ENCODE measurements around the gene HLA-C.
"Not testable (repeated sequence)": the region's sequence is repeated elsewhere in the genome, so short reads cannot be mapped to it uniquely, and the experiment has no call there.

Gene HLA-C

DNA sequence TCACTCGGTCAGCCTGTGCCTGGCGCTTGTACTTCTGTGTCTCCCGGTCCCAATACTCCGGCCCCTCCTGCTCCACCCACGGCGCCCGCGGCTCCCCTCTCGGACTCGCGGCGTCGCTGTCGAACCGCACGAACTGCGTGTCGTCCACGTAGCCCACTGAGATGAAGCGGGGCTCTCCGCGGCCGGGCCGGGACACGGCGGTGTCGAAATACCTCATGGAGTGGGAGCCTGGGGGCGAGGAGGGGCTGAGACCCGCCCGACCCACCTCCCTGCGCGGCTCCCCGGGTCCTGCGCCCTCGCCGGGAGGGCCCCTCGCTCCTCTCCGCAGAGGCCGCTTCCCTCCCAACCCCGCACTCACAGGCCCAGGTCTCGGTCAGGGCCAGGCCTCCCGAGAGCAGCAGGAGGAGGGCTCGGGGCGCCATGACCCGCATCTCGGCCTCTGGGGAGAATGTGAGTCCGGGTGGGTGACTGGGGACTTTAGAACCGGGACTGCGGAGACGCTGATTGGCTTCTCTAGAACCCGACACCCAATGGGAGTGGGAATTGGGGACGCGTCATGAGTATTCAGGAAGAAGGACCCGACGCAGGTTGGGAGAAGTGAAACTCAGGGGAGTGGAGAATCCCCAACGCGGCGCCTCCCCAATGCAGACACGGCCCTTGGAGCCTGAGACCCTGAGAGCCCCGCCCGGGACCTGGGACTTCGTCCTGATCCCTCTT is at the start of gene HLA-C:
HLA-C (minus strand) TSS at position 452 of the 717 bp plus-strand sequence; CDS start at position 431, 21 bp downstream.
- DNase-seq (ENCODE audit: low read depth): peak; percentile 68

DNA sequence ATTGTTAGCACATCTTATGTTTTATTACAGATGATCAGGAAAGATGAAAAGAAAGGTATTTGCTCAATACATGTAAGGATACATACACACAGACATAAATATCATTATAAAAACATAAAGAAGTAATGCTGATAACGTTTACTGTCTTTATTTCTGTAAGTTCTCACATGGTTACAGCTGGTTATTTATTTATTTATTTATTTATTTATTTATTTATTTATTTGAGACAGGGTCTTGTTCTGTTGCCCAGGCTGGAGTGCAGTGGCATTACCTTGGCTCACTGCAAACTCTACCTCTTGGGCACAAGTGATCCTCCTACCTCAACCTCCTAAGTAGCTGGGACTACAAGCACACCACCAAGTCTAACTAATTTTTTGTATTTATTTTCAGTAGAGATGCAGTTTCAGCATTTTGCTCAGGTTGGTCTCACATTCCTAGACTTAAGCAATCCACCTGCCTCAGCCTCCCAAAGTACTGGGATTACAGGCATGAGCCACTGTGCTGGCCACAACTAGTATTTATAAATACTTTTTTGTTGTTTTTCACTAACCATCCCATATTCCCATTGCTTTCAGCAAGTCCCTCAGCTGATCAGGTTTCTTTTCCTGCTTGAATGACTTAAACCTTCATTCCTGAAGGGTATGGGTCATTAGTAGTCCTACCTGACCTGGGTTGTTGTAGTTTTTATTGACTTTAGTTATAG is 49.3 kb upstream of the HLA-C start:
- DNase-seq (ENCODE audit: low read depth): no peak

DNA sequence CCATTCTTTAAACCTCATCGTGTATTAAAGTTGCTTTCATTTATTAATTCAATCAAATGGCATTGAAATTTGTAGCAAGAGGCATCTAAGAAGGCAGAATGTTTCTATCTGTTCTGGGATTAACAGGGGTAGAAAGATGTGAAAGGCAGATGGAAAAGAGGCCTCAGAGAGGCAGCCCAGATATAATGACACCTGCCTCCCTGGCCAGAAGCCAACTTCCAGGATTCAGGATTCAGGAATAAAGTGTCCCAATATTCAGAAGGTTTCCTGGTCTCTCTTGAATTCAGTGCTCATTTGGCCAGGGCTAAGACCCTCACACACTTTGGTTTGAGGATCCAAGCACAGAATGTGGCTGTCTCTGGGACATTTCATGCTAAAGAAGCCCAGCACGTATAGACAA is 45.1 kb upstream of the HLA-C start:
- no peak for DNase-seq (ENCODE audit: low read depth)

DNA sequence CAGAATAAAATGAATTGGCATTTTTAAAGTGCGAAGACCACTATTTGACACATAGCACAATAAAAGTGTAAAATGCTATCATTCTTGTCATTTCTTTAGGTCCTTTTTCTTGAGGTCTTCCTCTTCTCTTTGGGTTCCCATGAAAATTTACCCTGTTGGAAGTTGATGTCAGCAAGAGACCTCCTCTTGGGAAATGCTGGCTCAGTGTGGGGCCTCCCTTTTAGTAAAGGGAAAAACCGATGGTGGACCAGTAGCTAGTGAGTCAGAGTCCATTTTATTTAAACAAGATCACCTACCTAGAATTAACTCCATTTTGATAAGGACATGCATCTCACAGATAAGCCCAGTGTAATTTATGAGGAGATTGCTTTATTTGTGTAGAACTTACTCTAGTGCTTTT is 37.7 kb upstream of the HLA-C start:
- DNase-seq (ENCODE audit: low read depth): no peak

DNA sequence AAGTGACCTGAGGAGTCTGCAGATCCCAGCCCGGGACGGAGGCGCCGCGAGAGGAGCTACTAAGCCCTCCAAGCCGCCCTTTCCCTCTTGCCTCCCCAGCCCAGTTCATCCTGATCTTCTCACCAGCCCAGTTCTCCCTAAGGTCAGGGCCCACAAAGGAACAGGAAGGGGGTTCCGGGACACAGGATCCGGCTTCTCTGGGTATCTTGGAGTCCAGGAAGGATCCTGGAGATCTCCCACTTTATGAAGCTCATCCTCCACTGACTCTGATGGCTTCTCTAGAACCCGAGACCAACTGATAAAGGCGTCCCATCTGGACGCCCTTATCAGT is 36.9 kb upstream of the HLA-C start:
- no peak for DNase-seq (ENCODE audit: low read depth)

DNA sequence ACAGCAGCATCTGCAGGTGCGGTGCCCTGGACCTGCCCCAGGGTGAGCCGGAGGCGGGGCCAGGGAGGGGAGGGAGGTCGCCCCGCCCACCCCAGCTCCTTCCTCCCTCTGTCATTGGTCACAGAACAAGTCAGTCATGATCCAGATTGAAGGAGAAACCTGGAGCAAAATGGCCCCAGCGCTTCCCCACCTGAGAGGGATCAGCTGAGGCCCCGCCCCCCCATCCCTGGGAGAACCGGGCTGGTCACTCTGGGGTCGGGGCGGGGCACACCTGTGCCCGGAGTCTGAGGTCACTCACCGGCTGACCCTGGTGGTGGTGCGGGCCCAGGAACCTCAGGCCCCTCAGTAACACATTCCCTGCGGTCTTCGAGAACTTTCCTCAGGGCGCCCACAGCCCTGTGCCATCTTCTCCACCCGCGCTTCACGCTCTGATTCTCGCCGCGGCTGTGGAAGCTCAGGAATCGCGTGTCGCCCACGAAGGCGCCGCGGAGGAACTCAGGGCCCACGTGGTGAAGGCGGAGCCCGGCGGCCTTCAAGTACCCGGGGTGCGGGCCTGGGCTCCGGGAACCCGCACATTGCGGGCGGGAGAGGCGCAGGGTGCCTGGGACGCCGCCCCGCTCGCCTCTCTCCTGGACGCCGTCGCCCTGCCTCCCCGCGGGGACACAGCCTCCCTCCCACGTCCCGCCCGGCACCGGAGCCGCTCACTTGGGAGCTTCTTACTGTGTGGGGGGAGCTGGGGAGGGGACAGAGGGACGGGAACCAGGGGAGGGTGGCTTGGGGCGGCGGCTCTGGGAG is 36.4 kb upstream of the HLA-C start:
- DNase-seq (ENCODE audit: low read depth): no peak

DNA sequence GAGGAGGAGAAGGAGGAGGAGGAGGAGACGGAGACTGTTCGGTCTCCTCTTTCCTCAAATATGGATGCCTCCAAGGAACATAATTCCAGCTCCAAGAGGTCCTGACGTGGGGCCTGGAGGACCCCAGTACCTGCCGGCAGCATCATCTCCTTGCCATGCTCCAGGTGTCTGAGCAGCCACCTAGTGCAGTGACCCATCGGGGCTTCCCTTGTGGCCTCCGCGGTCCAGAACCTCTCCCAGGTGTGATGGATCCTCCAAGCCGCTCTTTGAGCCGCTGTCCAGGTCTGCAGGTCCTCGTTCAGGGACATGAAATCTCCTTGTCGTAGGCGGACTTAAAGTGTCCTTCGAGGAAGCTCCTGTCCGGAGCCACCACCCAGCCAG is 35.8 kb upstream of the HLA-C start:
- no peak for DNase-seq (ENCODE audit: low read depth)

DNA sequence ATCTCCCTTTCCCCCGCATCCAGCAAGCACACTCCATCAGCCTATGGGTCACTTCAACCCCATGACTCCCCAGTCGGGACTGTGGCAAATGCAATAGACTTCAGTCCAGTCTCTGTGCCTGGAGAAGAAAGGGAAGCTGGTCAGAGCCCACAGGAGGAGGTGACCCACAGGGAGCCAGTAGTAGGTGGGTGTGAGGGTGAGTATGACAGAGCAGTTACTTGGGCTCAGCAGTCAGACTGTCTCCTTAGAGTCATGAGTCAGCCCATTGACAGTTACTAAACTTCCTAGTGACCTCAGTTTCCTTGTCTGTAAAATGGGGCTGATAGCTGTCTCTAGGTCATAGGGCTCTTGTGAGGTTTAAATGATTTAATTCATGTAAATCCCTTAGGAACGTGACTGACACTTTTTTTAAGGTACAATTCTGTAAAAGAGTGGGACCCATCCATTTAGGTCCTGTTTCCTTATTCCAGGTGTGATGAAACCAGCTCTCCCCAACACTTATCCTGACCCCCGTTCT is 33.9 kb upstream of the HLA-C start:
- no peak for DNase-seq (ENCODE audit: low read depth)

DNA sequence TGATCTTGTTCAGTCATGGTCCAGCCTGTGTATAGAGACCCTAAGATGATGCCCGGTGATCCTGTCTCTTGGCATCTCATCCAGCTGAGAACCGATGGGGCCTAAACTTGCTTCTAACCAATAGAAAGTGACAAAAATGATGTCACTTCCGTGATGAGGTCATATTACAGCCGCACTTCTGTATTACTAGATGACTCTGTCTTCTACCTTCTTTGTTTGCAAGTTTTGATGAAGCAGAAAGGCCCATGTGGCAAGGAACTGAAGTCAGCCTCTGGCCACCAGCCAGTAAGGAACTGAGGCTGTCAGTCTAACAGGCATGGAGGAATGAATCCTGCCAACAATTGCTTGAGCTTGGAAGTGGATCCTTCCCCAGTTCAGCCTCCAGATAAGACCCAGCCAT is 32.8 kb upstream of the HLA-C start:
- no peak for DNase-seq (ENCODE audit: low read depth)

DNA sequence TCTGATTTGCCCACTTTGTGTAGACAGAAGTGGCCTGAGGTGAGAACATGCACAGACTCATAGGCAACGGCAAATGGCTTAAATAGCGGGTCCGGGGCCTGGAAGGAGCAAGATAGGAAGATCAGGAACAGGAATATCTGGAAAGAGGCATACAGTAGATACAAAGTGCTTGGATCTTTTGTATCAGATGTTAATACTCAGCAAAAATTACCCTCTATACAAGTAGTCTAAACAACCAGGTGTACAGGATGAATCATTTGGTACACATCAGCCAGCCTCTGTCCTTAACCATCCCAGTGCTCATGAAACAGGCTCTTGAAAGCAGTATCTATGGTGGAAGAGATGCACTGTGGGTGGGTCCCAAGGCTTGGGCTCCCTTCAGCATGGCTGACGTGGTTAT is 28.9 kb upstream of the HLA-C start:
- DNase-seq (ENCODE audit: low read depth): no peak

DNA sequence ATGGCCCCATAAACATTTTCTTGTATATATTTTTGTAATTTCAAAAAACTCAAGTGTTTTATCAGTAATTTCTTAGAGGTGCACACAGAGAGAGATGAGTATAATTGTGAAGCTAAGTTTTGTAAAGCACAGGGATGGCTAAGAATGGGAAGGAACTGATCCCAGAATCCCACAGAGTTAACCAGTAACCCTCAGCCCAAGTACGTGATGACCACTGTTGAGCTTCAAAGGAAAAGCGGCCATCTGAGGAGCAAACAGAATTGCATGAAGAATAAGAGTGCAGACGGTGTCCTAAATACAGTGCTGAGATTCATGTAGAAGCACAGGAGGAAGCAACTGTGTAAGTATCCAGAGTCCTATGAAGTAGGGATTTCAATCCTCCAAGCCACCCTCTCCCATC is 28.1 kb upstream of the HLA-C start:
- DNase-seq (ENCODE audit: low read depth): no peak

DNA sequence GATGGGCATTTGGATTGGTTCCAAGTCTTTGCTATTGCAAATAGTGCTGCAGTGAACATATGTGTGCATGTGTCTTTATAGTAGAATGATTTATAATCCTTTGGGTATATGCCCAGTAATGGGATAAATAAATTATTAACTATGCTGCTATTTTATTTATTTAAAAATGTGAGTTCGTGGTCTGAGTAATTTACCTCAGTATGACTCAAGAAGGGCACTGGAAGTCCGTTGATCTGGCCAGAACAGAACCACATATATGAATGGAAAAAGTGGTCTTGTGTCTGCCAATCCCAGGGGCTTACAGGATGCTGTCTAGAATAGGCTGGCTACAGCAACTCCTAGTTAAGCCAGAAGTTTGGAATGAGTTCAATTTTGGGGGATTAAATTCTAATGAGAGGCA is 27.6 kb upstream of the HLA-C start:
- DNase-seq (ENCODE audit: low read depth): no peak

DNA sequence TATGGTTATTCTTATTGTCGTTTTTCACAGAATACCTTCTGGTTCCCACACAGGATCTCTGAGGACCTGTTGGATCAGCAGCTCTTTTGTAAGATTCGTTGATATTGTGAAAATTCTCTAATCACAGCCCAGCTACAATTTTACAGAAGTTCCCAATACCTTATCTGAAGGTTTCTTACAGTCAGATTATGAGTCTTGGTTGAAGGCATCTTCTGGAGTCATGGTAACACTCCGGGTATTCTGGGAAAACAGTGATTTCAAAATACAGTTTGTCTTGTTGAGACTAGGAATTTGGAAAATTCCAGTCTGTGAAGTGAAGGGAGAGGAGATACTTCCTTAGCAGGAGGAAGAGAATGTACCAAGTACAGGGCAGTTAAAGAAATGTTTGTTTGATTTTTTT is 22.2 kb upstream of the HLA-C start:
- no peak for DNase-seq (ENCODE audit: low read depth)

DNA sequence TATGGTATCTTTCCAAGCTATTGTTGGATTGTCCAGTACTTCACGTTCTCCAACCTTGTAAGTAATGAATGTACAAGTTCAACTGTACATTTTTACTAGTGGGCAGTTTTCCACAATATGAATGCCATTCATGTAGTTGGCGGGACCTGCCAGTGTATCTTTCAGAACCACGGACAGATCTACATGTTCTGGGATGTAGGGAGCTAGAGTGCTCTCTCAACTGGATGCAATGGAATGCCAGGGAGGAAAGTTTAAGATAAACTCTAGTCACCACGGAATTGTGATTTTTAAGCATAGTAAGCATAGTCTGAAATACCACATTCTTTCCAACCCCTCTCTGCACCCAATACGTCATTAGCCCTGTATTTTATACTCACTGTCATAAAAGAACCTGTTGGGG is 21.5 kb upstream of the HLA-C start:
- DNase-seq (ENCODE audit: low read depth): no peak

DNA sequence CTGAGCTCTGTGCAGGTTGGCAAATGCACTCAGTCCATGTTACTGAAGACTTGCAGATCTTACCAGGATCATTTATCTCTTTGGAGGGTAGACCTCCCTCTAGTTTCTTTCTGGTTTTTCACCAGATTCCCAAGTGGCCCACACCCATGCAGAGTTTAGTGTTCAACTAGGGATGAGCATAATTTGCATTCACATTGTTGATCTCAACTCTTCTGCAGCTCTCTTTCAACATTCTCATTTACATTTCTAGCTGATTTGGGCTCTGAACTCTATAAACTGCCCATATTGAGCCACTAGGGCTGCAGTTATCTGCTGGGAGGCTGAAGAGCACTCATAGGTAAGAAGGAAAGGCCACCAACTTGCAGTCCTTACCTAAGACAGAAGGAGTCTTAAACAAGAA is 17.9 kb upstream of the HLA-C start:
- no peak for DNase-seq (ENCODE audit: low read depth)

DNA sequence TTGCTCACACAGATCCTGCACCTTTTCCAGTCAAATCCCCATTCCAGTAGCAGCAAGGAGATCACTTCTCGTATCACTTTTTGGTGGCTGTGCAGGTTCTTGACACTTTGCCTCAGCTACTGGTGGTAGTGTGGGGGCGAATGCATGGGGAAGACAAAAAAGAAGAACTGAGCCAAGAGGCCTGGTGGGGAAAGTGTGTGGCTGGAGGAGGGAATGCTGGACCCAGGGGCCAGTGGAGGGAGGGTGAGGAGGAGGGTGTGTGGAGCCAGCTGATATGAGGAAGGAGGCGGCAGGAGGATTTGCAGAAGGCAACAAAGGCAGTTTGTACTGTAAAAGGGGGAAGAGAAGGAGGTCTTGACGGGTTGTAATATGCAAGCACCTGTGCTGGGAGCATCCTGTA is 15.7 kb upstream of the HLA-C start:
- DNase-seq (ENCODE audit: low read depth): no peak

DNA sequence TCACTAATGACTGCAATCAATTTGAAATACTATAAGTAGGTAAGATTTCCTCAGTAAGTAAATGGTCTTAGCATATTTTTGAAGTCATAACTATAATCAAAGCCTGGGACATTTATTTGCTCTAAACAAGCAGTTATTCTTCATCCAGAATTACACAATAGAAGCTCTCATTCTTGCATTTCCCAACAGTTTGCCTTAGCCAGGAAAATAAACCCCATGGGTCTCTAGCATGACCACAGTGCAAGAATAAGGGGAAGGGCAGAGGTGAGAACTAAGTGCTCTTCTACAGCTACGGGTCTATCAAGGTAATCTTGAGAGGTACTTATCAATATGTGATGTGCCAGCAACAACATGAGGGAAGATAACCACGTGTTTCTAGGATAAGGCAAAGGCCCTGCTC is 14.1 kb upstream of the HLA-C start:
- DNase-seq (ENCODE audit: low read depth): no peak

DNA sequence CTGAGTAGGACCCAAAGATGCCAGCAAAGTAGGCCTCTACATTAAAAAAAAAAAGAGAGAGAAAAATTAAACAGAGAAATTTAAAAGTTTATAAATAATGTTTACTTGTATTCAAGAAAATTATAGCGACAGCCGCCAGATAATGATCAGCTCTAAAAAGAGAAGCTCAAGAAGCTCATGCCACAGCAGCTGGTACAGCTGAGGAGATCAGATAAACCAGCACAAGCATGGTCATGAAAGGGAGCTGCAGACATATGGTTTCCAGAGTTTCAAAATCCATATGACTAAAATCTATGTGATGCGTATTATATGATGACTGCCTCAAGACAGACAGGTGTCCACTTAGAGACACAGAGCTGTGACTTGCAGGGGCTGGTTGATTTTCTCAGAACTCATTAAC is 13.6 kb upstream of the HLA-C start:
- DNase-seq (ENCODE audit: low read depth): no peak

DNA sequence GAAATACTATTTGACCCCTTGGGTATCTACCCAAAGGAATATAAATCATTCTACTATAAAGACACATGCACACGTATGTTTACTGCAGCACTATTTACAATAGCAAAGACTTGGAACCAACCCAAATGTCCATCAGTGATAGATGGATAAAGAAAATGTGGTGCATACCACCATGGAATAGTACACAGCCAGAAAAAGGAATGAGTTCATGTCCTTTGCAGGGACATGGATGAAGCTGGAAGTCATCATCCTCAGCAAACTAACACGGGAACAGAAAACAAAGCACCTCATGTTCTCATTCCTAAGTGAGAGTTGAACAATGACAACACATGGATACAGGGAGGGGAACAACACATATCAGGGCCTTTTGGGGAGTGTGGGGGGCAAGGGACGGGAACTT is 7.8 kb upstream of the HLA-C start:
- DNase-seq (ENCODE audit: low read depth): not testable (repeated sequence)

DNA sequence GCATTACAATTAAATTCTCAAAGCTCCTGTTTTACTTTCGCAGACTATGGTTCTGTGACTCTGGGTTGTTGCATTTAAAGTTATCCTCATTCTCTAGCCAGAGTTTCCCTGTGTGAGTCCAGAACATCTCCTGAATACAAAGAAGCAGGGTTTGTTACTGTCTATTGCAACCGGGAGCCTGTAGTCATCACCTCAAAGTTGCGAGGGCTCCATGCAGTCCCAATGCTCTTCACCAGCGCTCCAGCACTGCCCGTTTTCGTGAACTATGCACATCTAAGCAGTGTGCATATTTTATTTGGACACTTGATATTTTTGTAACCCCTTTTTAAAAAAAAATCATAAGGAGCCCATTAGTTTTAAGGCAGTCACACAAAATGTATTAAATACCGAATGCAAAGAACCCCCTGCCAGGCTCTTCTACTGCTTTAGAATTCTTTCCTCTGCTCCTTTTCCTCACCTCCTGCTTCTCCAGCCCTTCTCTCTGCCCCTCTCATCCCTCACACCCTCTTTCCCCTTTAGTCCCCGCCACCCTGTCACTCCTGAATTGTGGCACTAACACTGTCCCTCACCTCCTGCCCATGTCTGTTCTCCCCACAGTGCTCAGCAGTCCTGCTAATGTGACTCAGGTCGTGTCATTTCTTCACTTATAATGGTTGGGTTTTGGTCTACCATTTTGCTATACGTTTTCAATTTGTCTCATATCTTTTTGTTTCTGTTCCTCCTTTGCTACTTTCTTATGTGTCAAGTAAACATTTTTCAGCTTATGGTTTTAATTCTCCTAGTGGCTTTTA is 1.1 kb upstream of the HLA-C start:
- DNase-seq (ENCODE audit: low read depth): no peak

DNA sequence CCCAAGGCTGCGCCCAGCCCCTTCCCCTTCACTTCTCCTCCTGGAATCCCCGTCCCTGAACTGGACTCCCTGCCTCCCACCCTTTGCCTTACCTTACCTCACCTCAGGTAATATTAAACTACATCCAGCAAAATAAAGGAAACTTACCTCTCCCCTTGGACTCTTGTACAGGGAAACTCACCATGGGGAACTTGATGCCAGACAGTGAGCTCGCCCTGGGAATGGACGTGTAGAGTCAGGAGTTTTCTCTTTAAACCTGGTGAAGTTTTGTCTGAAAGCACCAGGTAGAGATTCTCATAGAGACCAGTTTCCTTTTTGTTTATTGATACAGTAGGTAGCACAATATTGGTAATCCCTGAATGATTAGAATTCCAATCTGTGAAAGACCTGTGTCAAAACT is 544 bp upstream of the HLA-C start:
- no peak for DNase-seq (ENCODE audit: low read depth)
